ENCODE results near the gene FYB1.

- no peak for TF ChIP-seq CTCF (IDR thresholded peaks at IDR 0.05; ENCODE audit: insufficient read depth, low read depth, low read length)
- no peak for TF ChIP-seq EZH2 (IDR thresholded peaks at IDR 0.05; ENCODE audit: insufficient read depth, low read length)
Observed at GRCh38 chr5:39092581-39093351, 126.6 kb downstream of the FYB1 start.
